GM21723 (cell line): ENCODE results near the gene FLOT1.
"Not testable (repeated sequence)": the region's sequence is repeated elsewhere in the genome, so short reads cannot be mapped to it uniquely, and the experiment has no call there.

Experiments
- ATAC-seq: cut with Tn5 transposase; IDR thresholded peaks from one replicate; pipeline ENCODE4 v1.9.1; 2021; ENCODE audit warnings: mild to moderate bottlenecking, moderate library complexity; ENCODE audit not compliant: unreplicated experiment

The FLOT1 gene

GRCh38 chr6:30723843-30724741 is 18.4 kb downstream of the FLOT1 start:
- ATAC-seq, result not testable (repeated sequence)

- ATAC-seq, result not testable (repeated sequence)
Measured at GRCh38 chr6:30723159-30723842, 19.2 kb downstream of the FLOT1 start.

GRCh38 chr6:30722280-30723112 is 20.0 kb downstream of the FLOT1 start:
- no peak for ATAC-seq

- ATAC-seq, result not testable (repeated sequence)
Measured at GRCh38 chr6:30722025-30722279, 20.5 kb downstream of the FLOT1 start.

- no peak for ATAC-seq
Measured at GRCh38 chr6:30721198-30722024, 21.1 kb downstream of the FLOT1 start.

- ATAC-seq, result no peak
Measured at GRCh38 chr6:30720738-30721197, 21.7 kb downstream of the FLOT1 start.

- peak; percentile 47 for ATAC-seq
Measured at GRCh38 chr6:30719791-30720737, 22.4 kb downstream of the FLOT1 start, which contains the start of gene TUBB. Gene TUBB (plus strand): TSS chr6:30720352. CDS start chr6:30720507, 155 bp downstream.

- ATAC-seq, result no peak
Measured at GRCh38 chr6:30719356-30719755, 23.1 kb downstream of the FLOT1 start.

GRCh38 chr6:30717845-30718720 is 24.4 kb downstream of the FLOT1 start:
- ATAC-seq, result not testable (repeated sequence)

GRCh38 chr6:30717129-30717844 is 25.2 kb downstream of the FLOT1 start, which contains the start of gene MDC1:
Gene MDC1 (minus strand): TSS chr6:30717281. CDS start chr6:30715175, 2,106 bp downstream.
- ATAC-seq, result peak; percentile 74

- ATAC-seq, result no peak
Measured at GRCh38 chr6:30716879-30717128, 25.7 kb downstream of the FLOT1 start.

GRCh38 chr6:30714263-30714662 is 28.2 kb downstream of the FLOT1 start:
- no peak for ATAC-seq

GRCh38 chr6:30712441-30712945 is 30.0 kb downstream of the FLOT1 start:
- no peak for ATAC-seq

- peak; percentile 51 for ATAC-seq
Measured at GRCh38 chr6:30711758-30712380, 30.6 kb downstream of the FLOT1 start.

- no peak for ATAC-seq
Measured at GRCh38 chr6:30709101-30709868, 33.2 kb downstream of the FLOT1 start.

GRCh38 chr6:30707281-30707850 is 35.1 kb downstream of the FLOT1 start:
- no peak for ATAC-seq
